Measurements from ENCODE around the gene MYRIP.

The MYRIP gene

GRCh38 chr3:39927479-39927878 lies 118.1 kb downstream of the MYRIP start:
- TF ChIP-seq FOXP2 (optimal IDR thresholded peaks at IDR 0.05; ENCODE audit: borderline replicate concordance, extremely low read depth, extremely low read length, insufficient read depth) (no peak), POLR2AphosphoS5 (IDR thresholded peaks at IDR 0.05; ENCODE audit: low read depth, low read length) (no peak), SIN3A (IDR thresholded peaks at IDR 0.05; ENCODE audit: borderline replicate concordance, insufficient read depth, low read length) (no peak), TAF1 (IDR thresholded peaks at IDR 0.05; ENCODE audit: borderline replicate concordance, insufficient read depth, low read length) (no peak), REST (IDR thresholded peaks at IDR 0.05; ENCODE audit: insufficient read depth in 1 of 2, low read depth in 2 of 2, low read length in 2 of 2) (no peak)

- TF ChIP-seq SIN3A (IDR thresholded peaks at IDR 0.05; ENCODE audit: borderline replicate concordance, insufficient read depth, low read length) (no peak), FOXP2 (optimal IDR thresholded peaks at IDR 0.05; ENCODE audit: borderline replicate concordance, extremely low read depth, extremely low read length, insufficient read depth) (no peak), REST (IDR thresholded peaks at IDR 0.05; ENCODE audit: insufficient read depth in 1 of 2, low read depth in 2 of 2, low read length in 2 of 2) (no peak), TAF1 (IDR thresholded peaks at IDR 0.05; ENCODE audit: borderline replicate concordance, insufficient read depth, low read length) (no peak), POLR2AphosphoS5 (IDR thresholded peaks at IDR 0.05; ENCODE audit: low read depth, low read length) (no peak)
These were observed 124.7 kb downstream of the MYRIP start for GRCh38 chr3:39933986-39934693.

- no peak for TF ChIP-seq TAF1 (IDR thresholded peaks at IDR 0.05; ENCODE audit: borderline replicate concordance, insufficient read depth, low read length)
- TF ChIP-seq FOXP2 (optimal IDR thresholded peaks at IDR 0.05; ENCODE audit: borderline replicate concordance, extremely low read depth, extremely low read length, insufficient read depth), result no peak
- TF ChIP-seq REST (IDR thresholded peaks at IDR 0.05; ENCODE audit: insufficient read depth in 1 of 2, low read depth in 2 of 2, low read length in 2 of 2), result no peak
- no peak for TF ChIP-seq POLR2AphosphoS5 (IDR thresholded peaks at IDR 0.05; ENCODE audit: low read depth, low read length)
These were observed 125.3 kb downstream of the MYRIP start for GRCh38 chr3:39934696-39935095.

- TF ChIP-seq REST (IDR thresholded peaks at IDR 0.05; ENCODE audit: insufficient read depth in 1 of 2, low read depth in 2 of 2, low read length in 2 of 2) (no peak), SIN3A (IDR thresholded peaks at IDR 0.05; ENCODE audit: borderline replicate concordance, insufficient read depth, low read length) (no peak), TAF1 (IDR thresholded peaks at IDR 0.05; ENCODE audit: borderline replicate concordance, insufficient read depth, low read length) (no peak), FOXP2 (optimal IDR thresholded peaks at IDR 0.05; ENCODE audit: borderline replicate concordance, extremely low read depth, extremely low read length, insufficient read depth) (no peak), POLR2AphosphoS5 (IDR thresholded peaks at IDR 0.05; ENCODE audit: low read depth, low read length) (no peak)
These were observed 125.9 kb downstream of the MYRIP start for GRCh38 chr3:39935261-39935660.

Data from PFSK-1 (cell line).